B cell (primary cell): ENCODE results near the gene PISD.
"Not testable (repeated sequence)": the region's sequence is repeated elsewhere in the genome, so short reads cannot be mapped to it uniquely, and the experiment has no call there.

Experiments used
- EZH2 ChIP-seq: IDR thresholded peaks from 2 replicates; pipeline ENCODE4 v1.6.1; 2012; ENCODE audit warnings: borderline replicate concordance, low read depth, mild to moderate bottlenecking, moderate library complexity, low read length; ENCODE audit not compliant: insufficient read depth, poor library complexity, severe bottlenecking
- TF ChIP-seq, protein P1 (sequence below): fragments of 200-600 bp; IDR thresholded peaks from one replicate; pipeline ENCODE4 v1.8.0; 2022; ENCODE audit warnings: antibody characterized with exemption, mild to moderate bottlenecking

DNA sequence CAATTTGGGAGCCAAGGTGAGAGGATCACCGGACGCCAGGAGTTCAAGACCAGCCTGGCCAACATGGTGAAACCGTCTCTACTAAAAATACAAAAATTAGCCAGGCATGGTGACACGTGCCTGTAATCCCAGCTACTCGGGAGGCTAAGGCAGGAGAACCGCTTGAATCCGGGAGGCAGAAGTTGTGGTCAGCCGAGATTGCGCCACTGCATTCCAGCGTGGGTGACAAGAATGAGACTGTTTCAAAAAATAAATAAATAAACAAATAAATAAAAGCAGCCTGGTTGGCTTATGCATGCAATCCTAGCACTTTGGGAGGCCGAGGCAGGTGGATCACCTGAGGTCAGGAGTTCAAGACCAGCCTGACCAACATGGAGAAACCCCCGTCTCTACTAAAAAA is 49.2 kb upstream of the PISD start:
- TF ChIP-seq, protein P1, sequence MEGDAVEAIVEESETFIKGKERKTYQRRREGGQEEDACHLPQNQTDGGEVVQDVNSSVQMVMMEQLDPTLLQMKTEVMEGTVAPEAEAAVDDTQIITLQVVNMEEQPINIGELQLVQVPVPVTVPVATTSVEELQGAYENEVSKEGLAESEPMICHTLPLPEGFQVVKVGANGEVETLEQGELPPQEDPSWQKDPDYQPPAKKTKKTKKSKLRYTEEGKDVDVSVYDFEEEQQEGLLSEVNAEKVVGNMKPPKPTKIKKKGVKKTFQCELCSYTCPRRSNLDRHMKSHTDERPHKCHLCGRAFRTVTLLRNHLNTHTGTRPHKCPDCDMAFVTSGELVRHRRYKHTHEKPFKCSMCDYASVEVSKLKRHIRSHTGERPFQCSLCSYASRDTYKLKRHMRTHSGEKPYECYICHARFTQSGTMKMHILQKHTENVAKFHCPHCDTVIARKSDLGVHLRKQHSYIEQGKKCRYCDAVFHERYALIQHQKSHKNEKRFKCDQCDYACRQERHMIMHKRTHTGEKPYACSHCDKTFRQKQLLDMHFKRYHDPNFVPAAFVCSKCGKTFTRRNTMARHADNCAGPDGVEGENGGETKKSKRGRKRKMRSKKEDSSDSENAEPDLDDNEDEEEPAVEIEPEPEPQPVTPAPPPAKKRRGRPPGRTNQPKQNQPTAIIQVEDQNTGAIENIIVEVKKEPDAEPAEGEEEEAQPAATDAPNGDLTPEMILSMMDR: not testable (repeated sequence)
- TF ChIP-seq EZH2: not testable (repeated sequence)
